Prostate gland (tissue), 2 donors: Measurements from ENCODE around the gene ZNF641.

Source experiments
- POLR2A ChIP-seq: fragments of 450-650 bp; IDR thresholded peaks from one replicate; pipeline ENCODE4 v1.6.1; 2016; ENCODE audit warnings: antibody characterized with exemption, mild to moderate bottlenecking
- POLR2AphosphoS5 ChIP-seq: sonication (generic); formaldehyde crosslinking; IDR thresholded peaks from one replicate; pipeline ENCODE4 v1.6.1; 2017; ENCODE audit warnings: antibody characterized with exemption
- TF ChIP-seq, protein P1 (sequence below), 4 experiments: fragments of 200-600 bp in 2 of 4; fragments of 450-650 bp in 2 of 4; sonication (generic) in 2 of 4; IDR thresholded peaks; 1 replicate in 3 of 4; 2 replicates in 1 of 4; pipeline ENCODE4 v1.5.1; 2016 to 2019; ENCODE audit warnings: antibody characterized with exemption in 4 of 4, mild to moderate bottlenecking in 2 of 4, moderate library complexity in 2 of 4

GRCh38 chr12:48316491-48316890 is 34.2 kb downstream of the ZNF641 start:
- TF ChIP-seq, protein P1, sequence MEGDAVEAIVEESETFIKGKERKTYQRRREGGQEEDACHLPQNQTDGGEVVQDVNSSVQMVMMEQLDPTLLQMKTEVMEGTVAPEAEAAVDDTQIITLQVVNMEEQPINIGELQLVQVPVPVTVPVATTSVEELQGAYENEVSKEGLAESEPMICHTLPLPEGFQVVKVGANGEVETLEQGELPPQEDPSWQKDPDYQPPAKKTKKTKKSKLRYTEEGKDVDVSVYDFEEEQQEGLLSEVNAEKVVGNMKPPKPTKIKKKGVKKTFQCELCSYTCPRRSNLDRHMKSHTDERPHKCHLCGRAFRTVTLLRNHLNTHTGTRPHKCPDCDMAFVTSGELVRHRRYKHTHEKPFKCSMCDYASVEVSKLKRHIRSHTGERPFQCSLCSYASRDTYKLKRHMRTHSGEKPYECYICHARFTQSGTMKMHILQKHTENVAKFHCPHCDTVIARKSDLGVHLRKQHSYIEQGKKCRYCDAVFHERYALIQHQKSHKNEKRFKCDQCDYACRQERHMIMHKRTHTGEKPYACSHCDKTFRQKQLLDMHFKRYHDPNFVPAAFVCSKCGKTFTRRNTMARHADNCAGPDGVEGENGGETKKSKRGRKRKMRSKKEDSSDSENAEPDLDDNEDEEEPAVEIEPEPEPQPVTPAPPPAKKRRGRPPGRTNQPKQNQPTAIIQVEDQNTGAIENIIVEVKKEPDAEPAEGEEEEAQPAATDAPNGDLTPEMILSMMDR (IDR thresholded peaks at IDR 0.05), result no peak
- TF ChIP-seq POLR2A (no peak), POLR2AphosphoS5 (no peak)
